Fibroblast of lung (primary cell): ENCODE results near the gene CELF2. TPM values are rescaled to one million over a fixed set of nuclear protein-coding genes. Genes with fewer than 3 reads are reported as not detected.

ENCODE experiments used
- DNase-seq, 2 donors: peaks; one replicate each; pipeline versions ENCODE4 v3.0.0 to v3.0.0-alpha.2; 2010; ENCODE audit warnings: low read depth in 2 of 2
- H2AFZ ChIP-seq: 2 replicates; pipeline ENCODE4 v1.5.1; 2012; ENCODE audit warnings: low read length, control low read depth, inconsistent platforms
- H3K27ac ChIP-seq: 2 replicates; pipeline ENCODE4 v1.5.1; 2011; ENCODE audit warnings: low read length, control low read depth; ENCODE audit not compliant: insufficient read depth
- H3K27me3 ChIP-seq: 2 replicates; pipeline ENCODE4 v1.5.1; 2011; ENCODE audit warnings: mild to moderate bottlenecking, low read length; ENCODE audit not compliant: control insufficient read depth, insufficient read depth
- H3K36me3 ChIP-seq: 2 replicates; pipeline ENCODE4 v1.5.1; 2011; ENCODE audit warnings: low read length; ENCODE audit not compliant: control insufficient read depth, insufficient read depth
- H3K4me1 ChIP-seq: 2 replicates; pipeline ENCODE4 v1.5.1; 2011; ENCODE audit warnings: low read length; ENCODE audit not compliant: control insufficient read depth, insufficient read depth; ENCODE audit errors: extremely low read depth
- H3K4me2 ChIP-seq: 2 replicates; pipeline ENCODE4 v1.5.1; 2011; ENCODE audit warnings: low read length, control low read depth; ENCODE audit not compliant: insufficient read depth; ENCODE audit errors: extremely low read depth
- H3K4me3 ChIP-seq, 4 experiments: fragments of 200-600 bp in 1 of 4; sonication (generic) in 1 of 4; replicated peaks in 1 of 4; 2 replicates each; pipeline ENCODE4 v1.5.1; 2011 to 2016; ENCODE audit warnings: low read length in 4 of 4, low read depth in 3 of 4, mild to moderate bottlenecking in 3 of 4, control low read depth in 2 of 4, inconsistent platforms in 1 of 4, mixed read lengths in 1 of 4; ENCODE audit not compliant: insufficient read depth in 1 of 4; ENCODE audit errors: control extremely low read depth in 1 of 4
- H3K79me2 ChIP-seq: 2 replicates; pipeline ENCODE4 v1.5.1; 2012; ENCODE audit warnings: mild to moderate bottlenecking, low read length, inconsistent platforms; ENCODE audit not compliant: control insufficient read depth, insufficient read depth
- H3K9ac ChIP-seq: 2 replicates; pipeline ENCODE4 v1.5.1; 2011; ENCODE audit warnings: mild to moderate bottlenecking, low read length, control low read depth; ENCODE audit not compliant: insufficient read depth
- H3K9me3 ChIP-seq: 2 replicates; pipeline ENCODE4 v1.5.1; 2012; ENCODE audit warnings: low read depth, low read length; ENCODE audit not compliant: control insufficient read depth, insufficient read depth
- H4K20me1 ChIP-seq: 2 replicates; pipeline ENCODE4 v1.5.1; 2011; ENCODE audit warnings: low read length; ENCODE audit not compliant: control insufficient read depth, insufficient read depth; ENCODE audit errors: extremely low read depth
- CTCF ChIP-seq, 2 donors: IDR thresholded peaks in 1 of 2; conservative IDR thresholded peaks in 1 of 2; 1 replicate in 1 of 2; 2 replicates in 1 of 2; pipeline ENCODE4 v1.5.1; 2011 to 2012; ENCODE audit warnings: low read length in 2 of 2, control low read depth in 1 of 2, inconsistent platforms in 1 of 2, low read depth in 1 of 2, mild to moderate bottlenecking in 1 of 2
- EZH2 ChIP-seq: IDR thresholded peaks from 2 replicates; pipeline ENCODE4 v1.5.1; 2012; ENCODE audit warnings: low read length, control low read depth, mild to moderate bottlenecking; ENCODE audit errors: missing control alignments
- polyA plus RNA-seq, 2 donors: library from polyadenylated mRNA; depleted of rRNA in 1 of 2; stranded (reverse) in 1 of 2; unstranded in 1 of 2; fragments of >200 nt; gene quantifications; 2 replicates each; pipeline ENCODE4 v1.2.1, GENCODE V29; 2011 to 2012; ENCODE audit warnings: missing spikeins in 1 of 2
- total RNA-seq: library from RNA; depleted of rRNA; stranded (reverse); fragments of >200 nt; gene quantifications from 2 replicates; pipeline ENCODE4 v1.2.1, GENCODE V29; 2014

CELF2 gene
- total and polyA plus RNA-seq, 2 donors (not counting 1 experiment from before 2014, with no cell fraction given): 16.9 to 25.1 TPM

GRCh38 chr10:11057018-11057417, 39.3 kb downstream of the CELF2 start:
- Histone ChIP-seq H4K20me1 (no peaks in the 10 kb centered on the region), H3K9me3 (no peaks in the 10 kb centered on the region), H2AFZ (no peak overlapping the region), H3K27ac (no peak overlapping the region), H3K79me2 (no peaks in the 10 kb centered on the region), H3K27me3 (no peaks in the 10 kb centered on the region), H3K4me3 (no peak overlapping the region), H3K9ac (no peak overlapping the region), H3K4me1 (no peaks in the 10 kb centered on the region), H3K36me3 (no peaks in the 10 kb centered on the region), H3K4me2 (no peak overlapping the region)
- DNase-seq: no peak
- TF ChIP-seq CTCF (conservative IDR thresholded peaks at IDR 0.05 in 1 of 2, IDR thresholded peaks at IDR 0.05 in 1 of 2; ENCODE audit: low read depth in 1 of 2, low read length in 2 of 2): no peak

- Histone ChIP-seq H4K20me1 (no peaks in the 10 kb centered on the region), H3K9ac (no peak overlapping the region), H3K4me2 (no peak overlapping the region), H3K4me3 (no peak overlapping the region), H2AFZ (no peak overlapping the region), H3K4me1 (no peaks in the 10 kb centered on the region), H3K27me3 (no peaks in the 10 kb centered on the region), H3K79me2 (no peaks in the 10 kb centered on the region), H3K36me3 (no peaks in the 10 kb centered on the region), H3K9me3 (no peaks in the 10 kb centered on the region), H3K27ac (no peak overlapping the region)
- no peak for DNase-seq
- no peak for TF ChIP-seq EZH2
- no peak for TF ChIP-seq CTCF (conservative IDR thresholded peaks at IDR 0.05 in 1 of 2, IDR thresholded peaks at IDR 0.05 in 1 of 2; ENCODE audit: low read depth in 1 of 2, low read length in 2 of 2)
These were observed 39.8 kb downstream of the CELF2 start for GRCh38 chr10:11057448-11057847.

GRCh38 chr10:11057994-11058393, 40.3 kb downstream of the CELF2 start:
- no peaks in the 10 kb centered on the region for H3K4me1 ChIP-seq
- H3K9me3 ChIP-seq: no peaks in the 10 kb centered on the region
- no peak overlapping the region for H3K4me3 ChIP-seq
- H3K27ac ChIP-seq: no peak overlapping the region
- no peaks in the 10 kb centered on the region for H4K20me1 ChIP-seq
- TF ChIP-seq CTCF (conservative IDR thresholded peaks at IDR 0.05 in 1 of 2, IDR thresholded peaks at IDR 0.05 in 1 of 2; ENCODE audit: low read depth in 1 of 2, low read length in 2 of 2): no peak
- no peak for TF ChIP-seq EZH2
- no peak overlapping the region for H2AFZ ChIP-seq
- H3K36me3 ChIP-seq: no peaks in the 10 kb centered on the region
- H3K79me2 ChIP-seq: no peaks in the 10 kb centered on the region
- no peak for DNase-seq
- H3K4me2 ChIP-seq: no peak overlapping the region
- H3K9ac ChIP-seq: no peak overlapping the region
- H3K27me3 ChIP-seq: no peaks in the 10 kb centered on the region
